Measurements from ENCODE around the gene UBQLN4.

UBQLN4 gene

GRCh38 chr1:156097499-156098178 lies 44.0 kb upstream of the UBQLN4 start:
- no peak for DNase-seq (ENCODE audit: low read depth)
- H3K4me3 ChIP-seq (replicated peaks; ENCODE audit: low read depth, low read length) = no peak overlapping the region
- TF ChIP-seq CTCF (IDR thresholded peaks at IDR 0.05; ENCODE audit: low read length, missing control alignments) = no peak

GRCh38 chr1:156096640-156097391 lies 43.2 kb upstream of the UBQLN4 start:
- peak; percentile 97 for TF ChIP-seq CTCF (IDR thresholded peaks at IDR 0.05; ENCODE audit: low read length, missing control alignments)
- peak; percentile 86 for DNase-seq (ENCODE audit: low read depth)
- no peak overlapping the region for H3K4me3 ChIP-seq (replicated peaks; ENCODE audit: low read depth, low read length)

GRCh38 chr1:156095906-156096508 lies 42.4 kb upstream of the UBQLN4 start:
- no peak for DNase-seq (ENCODE audit: low read depth)
- no peak overlapping the region for H3K4me3 ChIP-seq (replicated peaks; ENCODE audit: low read depth, low read length)
- no peak for TF ChIP-seq CTCF (IDR thresholded peaks at IDR 0.05; ENCODE audit: low read length, missing control alignments)

GRCh38 chr1:156091610-156092009 lies 38.0 kb upstream of the UBQLN4 start:
- TF ChIP-seq CTCF (IDR thresholded peaks at IDR 0.05; ENCODE audit: low read length, missing control alignments) = no peak
- no peak overlapping the region for H3K4me3 ChIP-seq (replicated peaks; ENCODE audit: low read depth, low read length)
- DNase-seq (ENCODE audit: low read depth) = no peak

GRCh38 chr1:156090840-156091188 lies 37.2 kb upstream of the UBQLN4 start:
- peak; percentile 61 for TF ChIP-seq CTCF (IDR thresholded peaks at IDR 0.05; ENCODE audit: low read length, missing control alignments)
- H3K4me3 ChIP-seq (replicated peaks; ENCODE audit: low read depth, low read length) = no peak overlapping the region
- DNase-seq (ENCODE audit: low read depth) = peak; percentile 84

GRCh38 chr1:156090138-156090839 lies 36.7 kb upstream of the UBQLN4 start:
- no peak for DNase-seq (ENCODE audit: low read depth)
- no peak overlapping the region for H3K4me3 ChIP-seq (replicated peaks; ENCODE audit: low read depth, low read length)
- TF ChIP-seq CTCF (IDR thresholded peaks at IDR 0.05; ENCODE audit: low read length, missing control alignments) = no peak
